Bone marrow (tissue), 2 donors: ENCODE results near the gene PCNT.
"Not testable (repeated sequence)": the region's sequence is repeated elsewhere in the genome, so short reads cannot be mapped to it uniquely, and the experiment has no call there.

Experiments
- DNase-seq, 2 donors: peaks; one replicate each; lab custom pipeline; 2025; lab: John Stamatoyannopoulos, UW

Gene PCNT

GRCh38 chr21:46304437-46304836, 19.5 kb upstream of the PCNT start:
- DNase-seq, result no peak

- DNase-seq, result no peak
Observed at GRCh38 chr21:46304955-46305354, 19.0 kb upstream of the PCNT start.

- DNase-seq, result no peak
Observed at GRCh38 chr21:46307625-46308024, 16.3 kb upstream of the PCNT start.

GRCh38 chr21:46308431-46308830, 15.5 kb upstream of the PCNT start:
- DNase-seq, result no peak

GRCh38 chr21:46310260-46310659, 13.7 kb upstream of the PCNT start:
- DNase-seq, result not testable (repeated sequence)

- DNase-seq, result no peak
Observed at GRCh38 chr21:46311568-46311967, 12.4 kb upstream of the PCNT start.

GRCh38 chr21:46312949-46313348, 11.0 kb upstream of the PCNT start:
- no peak for DNase-seq

GRCh38 chr21:46314441-46315020, 9.4 kb upstream of the PCNT start:
- no peak for DNase-seq

GRCh38 chr21:46316708-46317324, 7.1 kb upstream of the PCNT start:
- DNase-seq, result no peak

- no peak for DNase-seq
Observed at GRCh38 chr21:46317710-46318463, 6.1 kb upstream of the PCNT start.

GRCh38 chr21:46318464-46318845, 5.5 kb upstream of the PCNT start:
- DNase-seq, result no peak

- no peak for DNase-seq
Observed at GRCh38 chr21:46319186-46319585, 4.8 kb upstream of the PCNT start.

- DNase-seq, result peak in 1 of 2 donors; percentile 91
Observed at GRCh38 chr21:46320331-46320801, 3.6 kb upstream of the PCNT start.

GRCh38 chr21:46322351-46323226, 1.4 kb upstream of the PCNT start:
- DNase-seq, result no peak

- no peak for DNase-seq
Observed at GRCh38 chr21:46323227-46323709, 688 bp upstream of the PCNT start.

- DNase-seq, result peak; percentile 33 to 80
Observed at GRCh38 chr21:46324390-46325072, 575 bp downstream of the PCNT start.

GRCh38 chr21:46325073-46325912, 1.3 kb downstream of the PCNT start:
- DNase-seq, result no peak

GRCh38 chr21:46326110-46326703, 2.3 kb downstream of the PCNT start:
- no peak for DNase-seq

- no peak for DNase-seq
Observed at GRCh38 chr21:46327711-46328110, 3.8 kb downstream of the PCNT start.

- no peak for DNase-seq
Observed at GRCh38 chr21:46328151-46328550, 4.2 kb downstream of the PCNT start.
